ENCODE results near the gene HNF1B. TPM values are rescaled to one million over a fixed set of nuclear protein-coding genes. Genes with fewer than 3 reads are reported as not detected.

HNF1B gene
- total and polyA plus RNA-seq, 4 donors: 1.6 to 5.7 (median 4.5) TPM

- H3K36me3 ChIP-seq (ENCODE audit: control insufficient read depth in 4 of 4, insufficient read depth in 3 of 4, low read depth in 1 of 4, low read length in 3 of 4): peaks cover 2 to 11% (median 7%) of the 10 kb centered on the region in 4 donors
- no peak overlapping the region for H3K27ac ChIP-seq (ENCODE audit: low read depth in 1 of 2, low read length in 2 of 2)
- no peaks in the 10 kb centered on the region for H3K27me3 ChIP-seq (ENCODE audit: control insufficient read depth in 4 of 4, insufficient read depth in 4 of 4, low read length in 3 of 4)
Observed at GRCh38 chr17:37702598-37702997, 42.3 kb downstream of the HNF1B start.

GRCh38 chr17:37701496-37701898 lies 43.4 kb downstream of the HNF1B start:
- Histone ChIP-seq H3K9ac (ENCODE audit: low read depth in 1 of 2, low read length in 2 of 2) (peak overlapping the region in 1 of 2 donors; percentile 37), H3K4me1 (ENCODE audit: control insufficient read depth in 4 of 4, insufficient read depth in 4 of 4, low read length in 3 of 4) (peaks cover 0 to 19% (median 8%) of the 10 kb centered on the region in 4 donors), H3K36me3 (ENCODE audit: control insufficient read depth in 4 of 4, insufficient read depth in 3 of 4, low read depth in 1 of 4, low read length in 3 of 4) (peaks cover 2 to 11% (median 7%) of the 10 kb centered on the region in 4 donors), H3K27ac (ENCODE audit: low read depth in 1 of 2, low read length in 2 of 2) (peak overlapping the region; percentile 3 to 9), H3K4me3 (ENCODE audit: low read depth in 1 of 3, low read length in 3 of 3) (no peak overlapping the region), H3K27me3 (ENCODE audit: control insufficient read depth in 4 of 4, insufficient read depth in 4 of 4, low read length in 3 of 4) (no peaks in the 10 kb centered on the region), H3K9me3 (ENCODE audit: control insufficient read depth in 4 of 4, low read length in 3 of 4) (no peaks in the 10 kb centered on the region)
- WGBS: 18% methylated on average over 5 of the region's 5 CpGs
- DNase-seq (ENCODE audit: low spot score): peak; percentile 62
- no peak for TF ChIP-seq REST (IDR thresholded peaks at IDR 0.05)
- no peak for TF ChIP-seq NR2F2 (IDR thresholded peaks at IDR 0.05)
- no peak for TF ChIP-seq FOXA2 (IDR thresholded peaks at IDR 0.05)
- TF ChIP-seq ZBTB33 (IDR thresholded peaks at IDR 0.05): no peak
- TF ChIP-seq FOXA1 (IDR thresholded peaks at IDR 0.05): no peak
- no peak for TF ChIP-seq GABPA (IDR thresholded peaks at IDR 0.05 in 1 of 2, conservative IDR thresholded peaks at IDR 0.05 in 1 of 2)
- no peak for TF ChIP-seq JUND (IDR thresholded peaks at IDR 0.05)
- TF ChIP-seq HNF4A (conservative IDR thresholded peaks at IDR 0.05): peak; percentile 55 to 66
- no peak for TF ChIP-seq SP1 (IDR thresholded peaks at IDR 0.05)
- TF ChIP-seq, protein P1, sequence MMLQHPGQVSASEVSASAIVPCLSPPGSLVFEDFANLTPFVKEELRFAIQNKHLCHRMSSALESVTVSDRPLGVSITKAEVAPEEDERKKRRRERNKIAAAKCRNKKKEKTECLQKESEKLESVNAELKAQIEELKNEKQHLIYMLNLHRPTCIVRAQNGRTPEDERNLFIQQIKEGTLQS (IDR thresholded peaks at IDR 0.05): no peak
- TF ChIP-seq MAX (IDR thresholded peaks at IDR 0.05): no peak
- TF ChIP-seq, protein P2, sequence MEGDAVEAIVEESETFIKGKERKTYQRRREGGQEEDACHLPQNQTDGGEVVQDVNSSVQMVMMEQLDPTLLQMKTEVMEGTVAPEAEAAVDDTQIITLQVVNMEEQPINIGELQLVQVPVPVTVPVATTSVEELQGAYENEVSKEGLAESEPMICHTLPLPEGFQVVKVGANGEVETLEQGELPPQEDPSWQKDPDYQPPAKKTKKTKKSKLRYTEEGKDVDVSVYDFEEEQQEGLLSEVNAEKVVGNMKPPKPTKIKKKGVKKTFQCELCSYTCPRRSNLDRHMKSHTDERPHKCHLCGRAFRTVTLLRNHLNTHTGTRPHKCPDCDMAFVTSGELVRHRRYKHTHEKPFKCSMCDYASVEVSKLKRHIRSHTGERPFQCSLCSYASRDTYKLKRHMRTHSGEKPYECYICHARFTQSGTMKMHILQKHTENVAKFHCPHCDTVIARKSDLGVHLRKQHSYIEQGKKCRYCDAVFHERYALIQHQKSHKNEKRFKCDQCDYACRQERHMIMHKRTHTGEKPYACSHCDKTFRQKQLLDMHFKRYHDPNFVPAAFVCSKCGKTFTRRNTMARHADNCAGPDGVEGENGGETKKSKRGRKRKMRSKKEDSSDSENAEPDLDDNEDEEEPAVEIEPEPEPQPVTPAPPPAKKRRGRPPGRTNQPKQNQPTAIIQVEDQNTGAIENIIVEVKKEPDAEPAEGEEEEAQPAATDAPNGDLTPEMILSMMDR (IDR thresholded peaks at IDR 0.05; ENCODE audit: low read depth, low read length, missing input control): peak; percentile 79

More at GRCh38 chr17:37702598-37702997, 42.3 kb downstream of the HNF1B start:
- Histone ChIP-seq H3K9me3 (ENCODE audit: control insufficient read depth in 4 of 4, low read length in 3 of 4) (no peaks in the 10 kb centered on the region), H3K4me1 (ENCODE audit: control insufficient read depth in 4 of 4, insufficient read depth in 4 of 4, low read length in 3 of 4) (peaks cover 0 to 24% (median 8%) of the 10 kb centered on the region in 4 donors), H3K4me3 (ENCODE audit: low read depth in 1 of 3, low read length in 3 of 3) (no peak overlapping the region), H3K9ac (ENCODE audit: low read depth in 1 of 2, low read length in 2 of 2) (no peak overlapping the region)
- no peak for DNase-seq (ENCODE audit: low spot score)
- TF ChIP-seq TAF1 (conservative IDR thresholded peaks at IDR 0.05) (no peak), YY1 (IDR thresholded peaks at IDR 0.05) (no peak), RAD21 (IDR thresholded peaks at IDR 0.05) (no peak), HNF4G (IDR thresholded peaks at IDR 0.05) (no peak), EGR1 (IDR thresholded peaks at IDR 0.05; ENCODE audit: low read depth in 2 of 2) (no peak), ZBTB33 (IDR thresholded peaks at IDR 0.05) (no peak)
- TF ChIP-seq, protein P1 (IDR thresholded peaks at IDR 0.05): no peak
- TF ChIP-seq, protein P2 (IDR thresholded peaks at IDR 0.05; ENCODE audit: low read depth, low read length, missing input control): no peak
